Loucy (cell line): ENCODE results near the gene FCN2.

Source experiments
- EZH2phosphoT487 ChIP-seq: fragments of 200-600 bp; IDR thresholded peaks from 2 replicates; pipeline ENCODE4 v1.6.1; 2018; ENCODE audit warnings: antibody characterized with exemption, mild to moderate bottlenecking, moderate library complexity, borderline replicate concordance
- TF ChIP-seq, protein P1 (sequence below): fragments of 200-600 bp; sonication (generic); conservative IDR thresholded peaks from 2 replicates; pipeline ENCODE4 v1.5.1; 2014; ENCODE audit warnings: mild to moderate bottlenecking, antibody characterized with exemption, low read length

DNA sequence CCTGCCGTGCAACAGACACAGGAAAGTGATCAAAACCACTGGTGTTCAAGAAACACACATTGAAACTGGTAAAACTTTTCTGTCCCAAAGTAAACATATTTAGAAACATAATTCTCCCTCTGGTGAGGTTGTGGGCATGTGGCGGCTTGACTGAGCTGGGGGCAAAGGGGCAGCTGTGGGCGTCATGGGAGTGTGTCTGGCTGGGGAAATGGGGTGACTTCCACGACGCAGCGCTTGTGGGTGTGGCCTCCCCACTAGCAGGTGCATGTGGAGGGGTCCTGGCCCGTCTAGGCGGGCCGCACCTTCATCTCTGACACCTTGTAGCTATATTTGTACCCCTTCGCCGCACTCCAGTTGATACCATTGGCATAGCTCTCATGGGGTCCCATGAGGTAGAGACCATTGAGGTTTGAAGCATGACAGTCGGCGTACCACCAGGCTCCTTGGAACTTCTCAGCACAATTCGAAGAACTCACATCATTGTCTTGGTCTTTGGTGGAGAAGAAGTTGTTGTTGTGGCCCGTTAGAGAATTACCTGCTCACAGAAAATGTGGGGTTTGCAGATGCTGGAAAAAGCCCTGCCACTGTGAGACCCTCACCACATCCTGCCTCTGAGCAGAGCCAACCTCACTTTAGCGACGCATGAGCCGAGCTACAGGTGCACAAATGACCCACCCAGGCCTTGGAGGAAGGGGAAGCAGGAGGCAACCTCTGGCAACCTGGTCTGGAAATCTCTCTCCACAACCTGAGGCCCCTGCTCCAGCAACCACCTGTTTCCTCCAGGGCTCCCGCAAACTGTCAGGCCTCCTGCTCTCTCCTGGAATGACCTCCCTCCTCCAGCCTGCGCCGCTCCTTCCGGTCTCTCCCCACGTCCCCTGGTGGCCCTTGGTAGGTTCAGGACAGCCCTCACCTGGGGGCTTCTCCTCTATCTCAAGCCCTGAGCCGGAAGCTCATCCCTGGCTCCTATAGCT, 29.2 kb downstream of the FCN2 start:
- TF ChIP-seq, protein P1, sequence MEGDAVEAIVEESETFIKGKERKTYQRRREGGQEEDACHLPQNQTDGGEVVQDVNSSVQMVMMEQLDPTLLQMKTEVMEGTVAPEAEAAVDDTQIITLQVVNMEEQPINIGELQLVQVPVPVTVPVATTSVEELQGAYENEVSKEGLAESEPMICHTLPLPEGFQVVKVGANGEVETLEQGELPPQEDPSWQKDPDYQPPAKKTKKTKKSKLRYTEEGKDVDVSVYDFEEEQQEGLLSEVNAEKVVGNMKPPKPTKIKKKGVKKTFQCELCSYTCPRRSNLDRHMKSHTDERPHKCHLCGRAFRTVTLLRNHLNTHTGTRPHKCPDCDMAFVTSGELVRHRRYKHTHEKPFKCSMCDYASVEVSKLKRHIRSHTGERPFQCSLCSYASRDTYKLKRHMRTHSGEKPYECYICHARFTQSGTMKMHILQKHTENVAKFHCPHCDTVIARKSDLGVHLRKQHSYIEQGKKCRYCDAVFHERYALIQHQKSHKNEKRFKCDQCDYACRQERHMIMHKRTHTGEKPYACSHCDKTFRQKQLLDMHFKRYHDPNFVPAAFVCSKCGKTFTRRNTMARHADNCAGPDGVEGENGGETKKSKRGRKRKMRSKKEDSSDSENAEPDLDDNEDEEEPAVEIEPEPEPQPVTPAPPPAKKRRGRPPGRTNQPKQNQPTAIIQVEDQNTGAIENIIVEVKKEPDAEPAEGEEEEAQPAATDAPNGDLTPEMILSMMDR: no peak
- TF ChIP-seq EZH2phosphoT487: no peak
